NCI-H187 treated with DMSO at 0.1 percent for 48 hours (cell line): Measurements from ENCODE around the gene CNNM2.
"Not testable (repeated sequence)": the region's sequence is repeated elsewhere in the genome, so short reads cannot be mapped to it uniquely, and the experiment has no call there.

ENCODE experiments used
- DNase-seq: peaks from one replicate; lab custom pipeline; 2025; lab: John Stamatoyannopoulos, UW

The CNNM2 gene

DNA sequence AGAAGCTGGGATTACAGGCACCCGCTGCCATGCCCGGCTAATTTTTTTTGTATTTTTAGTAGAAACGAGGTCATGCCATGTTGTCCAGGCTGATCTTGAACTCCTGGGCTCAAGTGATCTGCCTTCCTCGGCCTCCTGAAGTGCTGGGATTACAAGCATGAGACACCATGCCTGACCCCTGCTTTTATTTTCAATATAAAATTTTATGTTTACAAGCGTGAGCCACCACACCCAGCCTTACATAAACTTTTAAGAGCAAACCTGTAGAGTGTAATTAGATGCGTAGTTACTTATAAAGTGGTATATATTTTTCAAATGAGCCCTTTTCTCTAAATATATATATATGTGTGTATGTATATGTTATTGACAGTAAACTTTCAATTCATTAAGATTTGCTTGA is 8.7 kb downstream of the CNNM2 start:
- DNase-seq: no peak

DNA sequence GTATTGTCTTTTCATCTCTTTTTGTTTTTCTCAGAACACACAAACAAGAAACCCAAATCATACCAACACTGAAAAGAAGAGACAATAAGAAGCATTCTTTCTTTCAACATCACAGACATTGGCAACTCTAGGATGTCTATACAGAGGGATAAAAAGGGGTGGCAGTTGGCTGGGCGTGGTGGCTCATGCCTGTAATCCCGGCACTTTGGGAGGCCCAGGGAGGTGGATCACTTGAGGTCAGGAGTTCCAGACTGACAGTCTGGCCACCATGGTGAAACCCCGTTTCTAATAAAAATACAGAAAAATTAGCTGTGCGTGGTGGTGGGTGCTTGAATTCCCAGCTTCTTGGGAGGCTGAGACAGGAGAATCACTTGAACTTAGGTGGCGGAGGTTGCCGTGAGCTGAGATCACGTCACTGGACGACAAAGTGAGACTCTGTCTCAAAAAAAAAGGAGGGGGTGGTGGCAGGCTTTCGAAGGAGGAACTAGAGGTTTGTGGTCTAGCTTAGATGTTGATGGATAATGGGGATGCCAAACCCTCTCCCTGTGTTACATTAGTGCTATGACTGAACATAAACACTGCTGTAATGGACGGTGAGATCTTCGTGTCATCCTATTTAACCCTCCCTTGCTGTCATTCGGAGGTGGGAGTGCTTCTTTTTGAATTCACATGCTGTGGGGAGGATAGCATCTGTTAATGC is 9.4 kb downstream of the CNNM2 start:
- DNase-seq: no peak

DNA sequence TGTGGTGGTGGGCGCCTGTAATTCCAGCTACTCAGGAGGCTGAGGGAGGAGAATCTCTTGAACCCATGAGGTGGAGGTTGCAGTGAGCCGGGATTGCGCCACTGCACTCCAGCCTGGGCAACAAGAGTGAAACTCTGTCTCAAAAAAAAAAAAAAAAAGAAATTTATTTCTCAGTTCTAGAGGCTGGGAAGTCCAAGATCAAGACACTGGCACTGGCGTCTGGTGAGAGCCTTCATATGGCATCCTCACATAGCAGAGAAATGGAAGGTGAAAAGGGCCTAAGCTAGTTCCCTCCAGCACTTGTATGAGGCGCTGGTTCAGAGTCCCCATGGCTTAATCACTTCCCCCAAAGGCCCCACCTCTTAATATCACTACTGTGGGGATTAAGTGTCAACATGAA is 10.3 kb downstream of the CNNM2 start:
- DNase-seq: not testable (repeated sequence)

- no peak for DNase-seq
Observed at GRCh38 chr10:102930720-102931119, 12.6 kb downstream of the CNNM2 start.

DNA sequence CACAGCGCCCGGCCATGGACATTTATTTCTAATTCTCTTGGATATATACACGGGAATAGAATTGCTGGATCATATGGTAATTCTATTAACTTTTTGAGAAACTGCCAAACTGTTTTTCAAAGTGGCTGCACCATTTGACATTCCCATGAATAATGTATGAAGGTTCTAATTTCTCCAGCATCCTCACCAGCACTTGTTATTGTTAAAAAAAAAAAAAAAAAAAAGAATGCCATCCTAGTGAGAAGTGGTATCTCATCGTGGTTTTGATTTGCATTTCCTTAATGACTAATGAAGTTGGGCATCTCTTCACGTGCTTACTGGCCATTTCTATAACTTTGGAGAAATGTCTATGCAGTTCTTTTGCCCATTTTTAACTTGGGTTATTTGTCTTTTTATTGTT is 13.5 kb downstream of the CNNM2 start:
- no peak for DNase-seq

- DNase-seq: no peak
Observed at GRCh38 chr10:102935505-102935904, 17.4 kb downstream of the CNNM2 start.

DNA sequence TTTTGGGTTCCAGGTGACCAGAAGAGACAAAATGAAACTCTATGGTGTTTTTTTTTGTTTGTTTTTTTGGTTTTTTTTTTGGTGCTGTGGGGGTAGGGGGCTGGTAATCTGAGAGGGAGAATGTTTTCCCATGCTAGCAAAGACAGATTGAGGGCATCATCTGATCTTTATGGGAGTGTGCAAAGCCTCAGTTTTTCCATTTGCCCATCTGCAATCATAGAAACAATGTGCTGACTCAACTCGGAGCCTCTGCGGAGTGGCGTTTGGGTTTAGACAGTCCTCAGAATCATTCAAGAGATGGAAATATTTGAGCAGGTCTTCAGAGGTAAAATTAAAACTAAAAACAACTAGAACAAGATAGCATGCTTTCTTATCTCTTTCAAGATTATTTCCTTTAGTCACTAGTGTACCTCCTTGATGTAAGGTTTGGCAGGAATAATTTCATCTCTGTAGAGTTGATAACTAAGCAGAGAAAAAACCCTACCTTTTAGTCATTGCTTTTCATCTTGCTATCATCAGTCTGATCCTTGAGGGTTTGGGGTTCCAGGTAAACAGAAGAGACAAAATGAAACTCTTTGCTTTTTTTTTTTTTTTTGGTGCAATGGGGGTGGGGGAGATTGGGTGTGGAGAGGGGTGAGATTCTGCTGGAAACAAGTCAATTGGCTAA is 18.0 kb downstream of the CNNM2 start:
- DNase-seq: no peak

- no peak for DNase-seq
Observed at GRCh38 chr10:102941401-102941800, 23.3 kb downstream of the CNNM2 start.

DNA sequence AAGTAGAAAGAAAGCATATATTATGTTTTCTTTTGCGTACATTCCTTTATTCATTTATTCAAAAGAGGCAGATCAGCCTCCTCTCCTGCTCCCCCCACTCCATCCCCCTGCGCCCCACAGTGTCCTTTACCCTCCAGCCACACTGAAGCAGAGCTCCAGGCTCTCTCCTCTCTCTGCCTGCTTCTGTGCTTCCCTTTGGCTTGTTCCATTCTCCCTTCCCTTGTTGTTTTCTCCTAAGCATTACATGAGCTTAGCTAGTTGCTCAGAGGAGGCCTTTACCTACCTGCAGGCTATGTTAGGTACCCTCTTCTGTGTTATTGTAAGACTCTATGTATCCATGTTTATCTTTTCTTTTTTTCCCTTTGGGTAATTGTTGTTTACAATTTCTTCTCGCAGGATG is 27.4 kb downstream of the CNNM2 start:
- DNase-seq: no peak

- no peak for DNase-seq
Observed at GRCh38 chr10:102945962-102946361, 27.9 kb downstream of the CNNM2 start.

GRCh38 chr10:102946992-102947391 is 28.9 kb downstream of the CNNM2 start:
- no peak for DNase-seq

DNA sequence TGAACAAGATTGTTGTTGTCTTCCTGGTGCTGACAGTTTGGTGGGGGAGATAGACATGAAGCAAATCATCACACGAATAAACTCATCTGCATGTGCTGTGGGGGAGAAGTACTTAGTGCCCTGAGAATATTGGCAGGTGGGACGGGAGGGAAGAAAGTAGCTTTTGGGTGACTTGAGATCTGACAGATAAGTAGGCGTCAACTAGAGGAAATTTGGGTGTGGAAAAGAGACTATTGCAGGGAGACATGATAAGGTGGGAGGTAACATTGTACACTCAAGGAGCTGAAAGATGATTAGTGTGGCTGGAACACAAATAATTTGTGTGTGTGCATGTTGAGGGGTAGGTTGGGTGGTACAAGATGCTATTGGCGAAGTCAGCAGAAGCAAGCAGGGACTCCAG is 30.1 kb downstream of the CNNM2 start:
- no peak for DNase-seq

DNA sequence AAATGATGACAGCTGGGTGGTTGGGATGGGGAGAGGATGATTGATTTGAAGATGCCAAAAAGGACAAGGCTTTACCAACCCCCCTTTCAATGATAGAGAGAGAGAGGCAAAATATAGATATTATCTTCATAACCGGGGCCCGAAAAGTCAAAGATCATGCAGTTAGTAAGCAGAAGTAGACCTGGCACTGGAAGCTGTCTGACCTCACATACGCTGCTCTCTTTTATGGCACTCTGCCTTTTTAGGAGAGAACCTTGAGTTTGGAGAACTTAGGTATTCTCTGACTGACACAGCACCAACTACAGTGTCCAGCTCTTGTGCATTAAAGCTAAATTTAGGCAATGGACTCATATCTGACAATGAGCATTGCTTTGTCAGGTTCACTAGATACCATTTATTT is 30.7 kb downstream of the CNNM2 start:
- DNase-seq: no peak

DNA sequence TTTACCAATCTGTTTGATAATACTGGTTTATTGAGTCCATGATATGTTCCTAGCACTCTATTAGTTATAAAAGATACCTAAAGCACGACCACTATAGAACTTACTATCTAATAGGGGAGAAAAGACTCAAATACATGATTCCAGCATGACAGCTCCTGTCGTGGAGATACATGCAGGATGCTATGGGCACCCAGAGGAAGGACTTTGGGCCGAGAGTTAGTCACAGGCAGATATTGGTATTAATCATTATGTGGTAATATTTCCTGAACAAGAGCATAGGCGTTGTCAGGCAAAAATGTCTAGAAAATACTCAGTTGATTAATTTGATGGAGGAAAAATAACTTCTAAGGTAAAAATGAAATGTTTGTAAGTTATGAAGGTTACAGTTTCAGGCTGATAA is 31.8 kb downstream of the CNNM2 start:
- no peak for DNase-seq

DNA sequence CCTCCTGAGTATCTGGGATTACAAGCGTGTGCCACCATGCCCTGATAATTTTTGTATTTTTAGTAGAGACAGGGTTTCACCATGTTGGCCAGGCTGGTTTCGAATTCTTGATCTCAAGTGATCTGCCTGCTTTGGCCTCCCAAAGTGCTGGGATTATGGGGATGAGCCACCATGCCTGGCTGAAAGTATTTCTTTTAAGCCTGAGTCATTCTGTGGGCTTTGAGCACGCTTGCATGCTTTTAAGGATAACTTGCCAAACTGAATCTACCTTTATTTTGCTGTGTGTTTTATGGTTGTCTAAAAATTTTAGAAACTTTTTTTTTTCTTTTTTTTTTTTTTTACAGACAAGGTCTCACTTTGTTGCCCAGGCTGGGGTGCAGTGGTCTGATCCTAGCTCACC is 33.2 kb downstream of the CNNM2 start:
- no peak for DNase-seq

DNA sequence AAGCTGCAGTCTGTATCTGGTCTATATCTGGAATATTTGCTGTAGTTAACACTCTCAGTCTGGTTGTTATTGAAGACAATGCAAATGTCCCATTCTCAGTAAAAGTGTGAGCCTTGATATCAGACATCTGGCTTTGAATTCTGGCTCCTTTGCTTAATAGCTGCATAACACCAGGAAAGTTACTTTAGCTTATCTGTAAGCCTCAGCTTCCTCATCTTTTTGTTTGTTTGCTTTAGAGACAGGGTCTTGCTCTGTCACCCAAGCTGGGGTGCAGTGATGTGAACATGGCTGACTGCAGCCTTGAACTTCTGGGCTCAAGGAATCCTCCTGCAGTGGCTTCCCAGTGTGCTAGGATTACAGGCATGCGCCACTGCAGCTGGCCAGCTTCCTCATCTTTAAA is 41.3 kb downstream of the CNNM2 start:
- no peak for DNase-seq

GRCh38 chr10:102960157-102960556 is 42.1 kb downstream of the CNNM2 start:
- DNase-seq: no peak

DNA sequence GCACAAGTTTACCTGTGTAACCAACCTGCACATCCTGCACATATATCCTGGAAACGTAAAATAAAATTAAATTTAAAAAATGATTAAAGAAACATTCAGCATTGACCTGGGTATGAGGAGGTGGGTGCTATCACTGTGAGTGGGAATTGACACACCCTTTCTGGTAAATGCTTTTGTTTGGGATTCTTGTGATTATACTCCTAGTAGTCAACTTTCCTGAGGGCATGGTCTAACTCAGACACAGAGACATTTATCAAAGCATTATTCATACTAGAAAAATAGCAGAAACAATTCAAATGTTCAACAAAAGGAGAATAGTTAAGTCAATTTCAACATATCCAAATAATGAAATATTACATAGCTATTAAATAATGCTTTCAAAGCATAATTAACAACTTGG is 44.2 kb downstream of the CNNM2 start:
- DNase-seq: no peak

- DNase-seq: no peak
Observed at GRCh38 chr10:102962951-102963755, 45.1 kb downstream of the CNNM2 start.

DNA sequence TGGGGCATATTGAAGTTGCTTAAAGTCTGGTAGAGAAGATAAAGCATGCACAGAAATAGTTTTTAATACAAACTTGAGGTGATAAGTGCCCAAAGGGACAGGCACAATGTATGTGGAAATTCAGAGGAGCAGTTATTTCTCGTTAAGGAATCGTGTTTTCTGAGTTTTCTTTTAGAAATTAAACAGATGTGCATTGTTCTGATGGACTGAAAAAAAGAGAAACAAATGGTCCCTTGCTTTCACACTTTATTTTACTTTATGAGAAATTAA is 45.6 kb downstream of the CNNM2 start:
- no peak for DNase-seq

DNA sequence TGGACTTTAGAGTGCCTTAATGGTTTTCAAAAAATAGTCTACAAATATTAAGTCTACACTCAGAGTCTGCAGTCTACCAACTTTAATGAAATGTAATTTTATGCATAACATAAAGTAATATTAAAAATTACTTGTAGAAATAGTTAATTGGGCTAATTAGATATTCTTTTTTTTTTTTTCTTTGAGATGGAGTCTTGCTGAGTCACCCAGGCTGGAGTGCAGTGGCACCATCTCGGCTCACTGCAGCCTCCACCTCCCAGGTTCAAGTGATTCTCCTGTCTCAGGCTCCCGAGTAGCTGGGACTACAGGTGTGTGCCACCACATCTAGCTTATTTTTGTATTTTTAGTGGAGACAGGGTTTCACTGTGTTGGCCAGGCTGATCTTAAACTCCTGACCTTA is 46.0 kb downstream of the CNNM2 start:
- not testable (repeated sequence) for DNase-seq

- DNase-seq: no peak
Observed at GRCh38 chr10:102964713-102965112, 46.6 kb downstream of the CNNM2 start.

DNA sequence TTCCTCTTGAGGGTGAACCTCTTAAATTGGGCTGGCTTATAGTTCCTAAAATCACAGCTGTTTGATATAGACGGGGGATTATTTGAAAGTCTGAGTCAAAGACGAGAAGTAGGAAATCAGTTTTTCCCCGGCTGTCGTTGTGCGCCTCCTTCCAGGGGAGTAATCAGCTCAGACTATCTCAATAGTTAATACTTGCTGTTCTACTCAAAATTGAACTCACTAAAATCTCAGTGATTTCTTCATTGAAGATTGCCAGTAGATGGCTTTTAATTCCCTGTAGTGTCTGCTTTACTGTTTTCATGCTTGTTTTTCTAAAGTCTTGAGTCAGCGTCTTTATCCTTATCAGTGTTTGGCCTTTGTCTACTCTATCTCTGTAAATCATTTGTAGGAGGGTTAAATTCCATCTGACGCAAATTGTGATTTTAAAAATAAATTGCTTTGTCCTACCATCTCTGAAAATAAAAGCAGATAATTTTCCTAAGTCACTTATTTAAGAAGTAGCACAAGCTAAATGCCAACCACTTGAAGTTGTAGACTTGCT is 47.3 kb downstream of the CNNM2 start:
- no peak for DNase-seq
